HG03565 (cell line): ENCODE results near the gene CGB2.
"Not testable (repeated sequence)": the region's sequence is repeated elsewhere in the genome, so short reads cannot be mapped to it uniquely, and the experiment has no call there.

Experiments used
- ATAC-seq: cut with Tn5 transposase; IDR thresholded peaks from one replicate; pipeline ENCODE4 v1.9.1; 2021; ENCODE audit warnings: mild to moderate bottlenecking, moderate library complexity; ENCODE audit not compliant: unreplicated experiment

Gene CGB2

DNA sequence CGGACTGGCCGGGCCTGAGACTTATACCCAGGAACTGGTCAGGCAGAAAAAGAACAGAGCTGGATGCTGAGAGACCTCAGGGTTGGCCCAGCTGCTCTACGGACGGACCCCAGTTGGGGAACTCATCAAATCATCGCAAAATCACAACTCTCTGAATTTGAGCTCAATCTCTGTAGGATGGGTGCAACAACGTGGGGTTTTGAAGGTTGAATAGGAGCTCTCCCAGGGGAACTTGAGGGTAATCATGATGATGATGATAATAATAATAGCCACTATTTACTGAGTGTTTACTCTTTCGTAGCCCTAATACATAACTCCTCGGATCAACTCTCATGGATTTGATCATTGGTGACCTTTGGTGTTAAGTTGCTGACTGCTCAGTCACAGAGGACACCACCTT lies 1.4 kb upstream of the CGB2 start:
- not testable (repeated sequence) for ATAC-seq

DNA sequence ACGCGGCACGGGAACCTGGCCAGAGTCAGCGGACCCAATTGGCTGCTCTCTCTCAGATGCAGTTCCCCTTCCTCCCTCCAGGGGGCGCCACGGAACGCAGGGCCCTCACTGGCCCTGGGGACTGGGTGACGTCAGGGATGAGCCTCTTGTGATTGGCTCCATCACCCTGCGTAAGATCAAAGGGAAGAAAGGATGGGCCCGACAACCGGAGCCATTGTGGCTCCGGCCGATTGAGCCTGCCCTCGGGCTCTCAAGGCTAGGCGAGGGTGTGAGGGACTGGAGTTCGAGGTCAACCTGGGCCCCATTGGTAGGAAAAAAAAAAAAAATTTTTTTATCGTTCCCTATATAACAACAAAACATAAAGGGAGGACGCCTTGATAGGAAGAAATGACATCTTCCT lies 5.1 kb downstream of the CGB2 start, which contains the start of gene CGB1:
Gene CGB1, minus strand, starts transcription at position 81 of the 400 bp plus-strand sequence. CDS start 184 bp downstream, outside the sequence.
- ATAC-seq: not testable (repeated sequence)

- not testable (repeated sequence) for ATAC-seq
Observed at GRCh38 chr19:49038111-49038510, 6.4 kb downstream of the CGB2 start.

GRCh38 chr19:49038557-49039276 lies 7.0 kb downstream of the CGB2 start:
- ATAC-seq: not testable (repeated sequence)

DNA sequence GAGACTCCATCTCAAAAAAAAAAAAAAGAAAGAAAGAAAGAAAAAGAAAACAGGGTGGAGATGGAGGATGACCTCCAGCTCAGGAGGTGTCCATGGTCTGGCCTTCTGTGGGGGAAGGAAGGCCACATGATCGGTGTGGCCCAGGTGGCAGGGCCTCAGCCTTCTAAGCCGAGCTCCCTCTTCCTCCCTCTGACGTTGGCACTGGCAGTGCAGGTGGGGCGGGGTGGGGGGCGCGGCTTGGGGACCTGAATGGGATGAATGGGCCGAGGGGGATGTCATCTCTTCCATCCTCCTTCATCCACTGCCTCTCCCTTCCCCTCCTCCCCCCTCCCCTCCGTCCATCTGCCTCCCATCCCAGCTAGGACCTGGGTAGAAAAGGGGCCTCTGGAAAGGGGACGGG lies 8.0 kb downstream of the CGB2 start:
- ATAC-seq: not testable (repeated sequence)

DNA sequence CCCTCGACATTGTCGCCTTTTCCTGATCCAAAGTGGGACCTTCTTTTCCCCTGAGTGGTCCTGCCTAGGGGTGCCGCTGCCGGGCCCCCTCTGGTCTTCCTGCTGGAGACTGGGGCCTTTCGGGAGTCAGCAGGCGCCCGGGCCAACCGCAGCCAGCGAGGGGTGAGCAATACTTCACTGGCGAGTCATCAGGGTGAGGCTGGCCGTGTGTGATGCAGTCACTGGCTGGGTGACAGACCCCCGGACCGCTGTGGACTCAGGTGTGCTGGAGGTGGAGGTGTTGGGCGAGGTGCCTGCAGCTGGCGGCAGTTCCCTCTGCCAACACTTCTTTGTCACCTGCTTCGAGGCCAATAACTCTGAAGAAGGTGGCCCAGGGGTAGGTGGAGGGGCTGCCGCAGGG lies 10.5 kb downstream of the CGB2 start:
- ATAC-seq: no peak

- ATAC-seq: not testable (repeated sequence)
Observed at GRCh38 chr19:49042666-49043065, 11.0 kb downstream of the CGB2 start.

GRCh38 chr19:49043548-49043947 lies 11.9 kb downstream of the CGB2 start, which contains the start of gene CGB5:
TSS of gene CGB5 (plus strand) at chr19:49043848. CDS start at chr19:49044210, 362 bp downstream.
- not testable (repeated sequence) for ATAC-seq

DNA sequence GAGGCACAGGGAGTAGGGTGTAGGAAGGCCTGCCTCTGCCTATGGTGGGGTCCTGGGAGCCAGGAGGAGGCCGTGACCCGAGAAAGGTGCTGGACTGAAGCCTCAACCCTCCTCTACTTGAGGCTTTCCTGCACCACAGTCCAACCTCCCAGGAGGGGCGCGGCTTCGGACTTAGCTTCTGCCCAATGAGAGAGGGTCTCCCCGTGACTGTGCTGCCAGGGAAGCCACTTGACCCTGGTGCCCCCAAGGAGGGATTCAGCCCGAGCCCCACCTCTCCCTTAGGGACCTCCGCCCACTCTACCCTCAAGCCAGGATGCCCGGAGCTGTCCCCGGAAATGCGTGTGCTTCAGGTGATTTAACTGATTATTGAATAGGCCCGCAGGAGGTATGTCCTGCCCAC lies 17.3 kb downstream of the CGB2 start, which contains the start of gene CGB8:
Gene CGB8, minus strand, starts transcription at position 101 of the 400 bp plus-strand sequence. CDS start 372 bp downstream, outside the sequence.
- not testable (repeated sequence) for ATAC-seq

DNA sequence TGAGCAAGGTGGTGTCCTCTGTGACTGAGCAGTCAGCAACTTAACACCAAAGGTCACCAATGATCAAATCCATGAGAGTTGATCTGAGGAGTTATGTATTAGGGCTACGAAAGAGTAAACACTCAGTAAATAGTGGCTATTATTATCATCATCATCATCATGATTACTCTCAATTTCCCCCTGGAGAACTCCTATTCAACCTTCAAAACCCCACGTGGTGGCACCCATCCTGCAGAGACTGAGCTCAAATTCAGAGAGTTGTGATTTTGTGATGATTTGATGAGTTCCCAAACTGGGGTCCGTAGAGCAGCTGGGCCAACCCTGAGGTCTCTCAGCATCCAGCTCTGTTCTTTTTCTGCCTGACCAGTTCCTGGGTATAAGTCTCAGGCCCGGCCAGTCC lies 18.1 kb downstream of the CGB2 start:
- ATAC-seq: not testable (repeated sequence)

GRCh38 chr19:49050376-49051033 lies 18.8 kb downstream of the CGB2 start:
- not testable (repeated sequence) for ATAC-seq

GRCh38 chr19:49056101-49056901 lies 24.6 kb downstream of the CGB2 start:
- no peak for ATAC-seq

DNA sequence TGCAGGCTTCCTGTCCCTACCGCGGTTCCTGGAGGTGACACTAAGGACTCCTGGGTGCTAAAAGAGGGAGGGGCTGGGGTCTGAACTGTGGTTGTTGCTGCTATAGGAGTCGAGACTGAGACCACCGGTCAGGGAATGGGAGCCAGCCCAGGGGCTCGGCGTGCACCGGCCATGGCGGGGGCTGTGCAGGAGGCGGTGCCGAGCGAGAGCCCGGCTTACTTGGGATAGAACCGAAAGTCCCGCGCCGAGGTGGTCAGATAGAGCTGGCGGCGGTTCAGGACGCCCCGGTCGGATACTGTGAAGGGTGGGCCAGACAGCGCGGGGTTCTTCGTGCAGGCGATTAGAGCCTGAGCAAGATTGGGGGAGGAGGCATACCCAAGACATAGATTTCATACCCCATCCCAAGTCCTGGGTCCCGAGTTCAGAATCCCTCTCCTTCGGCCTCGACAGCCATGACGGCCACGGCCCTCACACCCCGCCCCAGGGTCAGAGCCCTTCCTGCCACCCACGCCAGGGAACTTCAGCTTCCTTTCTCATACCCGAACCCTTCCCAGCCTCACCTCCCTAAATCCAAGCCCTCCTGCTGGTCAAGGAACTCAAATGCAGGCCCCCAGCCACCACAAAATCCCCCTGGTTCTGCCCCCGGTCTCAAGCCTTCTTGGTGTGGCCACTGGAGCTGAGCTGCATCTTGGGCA lies 25.4 kb downstream of the CGB2 start:
- ATAC-seq: not testable (repeated sequence)

- no peak for ATAC-seq
Observed at GRCh38 chr19:49057636-49058234, 26.0 kb downstream of the CGB2 start, which contains the start of gene CGB7. TSS of gene CGB7 (minus strand) at chr19:49057749. CDS start at chr19:49055375, 2,374 bp downstream.

DNA sequence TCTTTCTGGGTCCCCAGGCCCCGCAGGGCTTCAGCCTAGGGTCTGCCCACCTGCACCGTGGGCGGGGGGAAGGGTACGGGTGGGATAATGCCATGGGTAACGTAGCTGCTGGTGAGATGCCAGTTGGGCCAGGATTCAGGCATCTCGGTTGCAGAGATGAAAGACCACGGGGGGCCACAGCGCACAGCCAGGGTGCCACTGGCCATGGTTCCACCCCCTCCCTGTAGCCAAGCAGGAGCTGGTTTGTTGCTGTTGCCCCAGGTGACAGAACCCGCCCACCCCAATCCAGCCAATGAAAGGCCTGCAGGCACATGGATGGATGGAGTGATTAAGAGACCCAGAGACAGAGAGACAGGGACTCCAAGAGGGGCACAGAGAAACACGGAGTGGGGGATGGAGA lies 26.9 kb downstream of the CGB2 start:
- ATAC-seq: no peak

- no peak for ATAC-seq
Observed at GRCh38 chr19:49059053-49059452, 27.4 kb downstream of the CGB2 start.

GRCh38 chr19:49061000-49061399 lies 29.3 kb downstream of the CGB2 start:
- no peak for ATAC-seq

DNA sequence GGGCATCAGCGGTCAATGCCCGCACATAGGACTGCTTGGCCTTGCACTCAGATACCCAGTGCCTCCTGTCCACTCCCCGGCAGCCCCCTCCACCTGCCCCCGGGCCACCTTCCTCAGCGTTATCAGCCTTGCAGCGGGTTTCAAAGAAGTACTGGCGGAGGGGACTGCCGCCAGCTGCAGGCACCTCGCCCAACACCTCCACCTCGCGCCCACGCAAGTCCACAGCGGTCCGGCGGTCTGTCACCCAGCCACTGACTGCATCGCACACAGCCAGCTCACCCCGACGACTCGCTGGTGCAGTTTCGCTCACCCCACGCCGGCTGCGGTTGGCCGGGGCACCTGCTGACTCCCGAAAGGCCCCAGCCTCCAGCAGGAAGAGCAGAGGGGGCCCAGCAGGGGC lies 29.8 kb downstream of the CGB2 start:
- ATAC-seq: no peak

DNA sequence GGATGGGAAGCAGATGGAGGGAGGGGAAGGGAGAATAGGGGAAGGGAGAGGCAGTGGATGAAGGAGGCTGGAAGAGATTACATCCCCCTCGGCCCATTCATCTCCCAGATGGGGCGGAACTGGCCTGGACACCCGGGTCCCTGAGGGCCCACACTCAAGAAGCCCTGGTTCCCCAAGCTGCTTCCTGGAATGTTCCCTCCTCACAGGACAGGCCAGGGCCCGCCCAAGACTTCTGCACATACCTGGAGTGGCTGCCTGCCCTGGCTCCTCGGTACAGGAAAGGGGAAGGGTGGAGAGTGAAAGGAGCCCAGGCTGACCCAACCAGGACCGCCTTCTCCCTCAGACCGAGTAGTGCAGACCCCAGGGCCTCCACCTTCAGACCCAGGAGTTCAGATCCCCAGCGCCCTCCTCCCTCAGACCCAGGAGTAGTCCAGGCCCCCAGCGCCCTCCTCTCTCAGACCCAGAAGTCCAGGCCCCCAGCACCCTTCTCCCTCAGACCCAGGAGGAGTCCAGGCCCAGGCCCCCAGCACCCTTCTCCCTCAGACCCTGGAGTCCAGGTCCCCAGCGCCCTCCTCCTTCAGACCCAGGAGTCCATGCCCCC lies 32.4 kb downstream of the CGB2 start:
- no peak for ATAC-seq
